ENCODE data around the gene OR5K4.
"Not testable (repeated sequence)": the region's sequence is repeated elsewhere in the genome, so short reads cannot be mapped to it uniquely, and the experiment has no call there.

Gene OR5K4

GRCh38 chr3:98371186-98371585 lies 17.5 kb downstream of the OR5K4 start:
- DNase-seq (ENCODE audit: low read depth), result no peak

GRCh38 chr3:98371853-98372252 lies 18.2 kb downstream of the OR5K4 start:
- no peak for DNase-seq (ENCODE audit: low read depth)

- DNase-seq (ENCODE audit: low read depth), result no peak
Observed at GRCh38 chr3:98372445-98372844, 18.8 kb downstream of the OR5K4 start.

- DNase-seq (ENCODE audit: low read depth), result no peak
Observed at GRCh38 chr3:98376631-98377030, 23.0 kb downstream of the OR5K4 start.

GRCh38 chr3:98388147-98388546 lies 34.5 kb downstream of the OR5K4 start:
- DNase-seq (ENCODE audit: low read depth), result no peak

GRCh38 chr3:98390366-98390765 lies 36.7 kb downstream of the OR5K4 start, which contains the start of gene OR5K3:
TSS of gene OR5K3 (plus strand) at chr3:98390666. CDS start at chr3:98390666, 0 bp downstream.
- DNase-seq (ENCODE audit: low read depth), result no peak

- no peak for DNase-seq (ENCODE audit: low read depth)
Observed at GRCh38 chr3:98395101-98395500, 41.4 kb downstream of the OR5K4 start.

GRCh38 chr3:98396482-98396881 lies 42.8 kb downstream of the OR5K4 start:
- not testable (repeated sequence) for DNase-seq (ENCODE audit: low read depth)

GRCh38 chr3:98398513-98398912 lies 44.9 kb downstream of the OR5K4 start:
- DNase-seq (ENCODE audit: low read depth), result no peak

- no peak for DNase-seq (ENCODE audit: low read depth)
Observed at GRCh38 chr3:98402507-98402906, 48.9 kb downstream of the OR5K4 start.

GRCh38 chr3:98404010-98404409 lies 50.4 kb downstream of the OR5K4 start:
- DNase-seq (ENCODE audit: low read depth), result no peak

All from T-helper 22 cell (primary cell).